ENCODE data around the gene RIPOR1. TPM values are rescaled to one million over a fixed set of nuclear protein-coding genes. Genes with fewer than 3 reads are reported as not detected.

RIPOR1 gene
- total RNA-seq, 1 donor from 2014 or later: 191 TPM

- TF ChIP-seq, protein P1, sequence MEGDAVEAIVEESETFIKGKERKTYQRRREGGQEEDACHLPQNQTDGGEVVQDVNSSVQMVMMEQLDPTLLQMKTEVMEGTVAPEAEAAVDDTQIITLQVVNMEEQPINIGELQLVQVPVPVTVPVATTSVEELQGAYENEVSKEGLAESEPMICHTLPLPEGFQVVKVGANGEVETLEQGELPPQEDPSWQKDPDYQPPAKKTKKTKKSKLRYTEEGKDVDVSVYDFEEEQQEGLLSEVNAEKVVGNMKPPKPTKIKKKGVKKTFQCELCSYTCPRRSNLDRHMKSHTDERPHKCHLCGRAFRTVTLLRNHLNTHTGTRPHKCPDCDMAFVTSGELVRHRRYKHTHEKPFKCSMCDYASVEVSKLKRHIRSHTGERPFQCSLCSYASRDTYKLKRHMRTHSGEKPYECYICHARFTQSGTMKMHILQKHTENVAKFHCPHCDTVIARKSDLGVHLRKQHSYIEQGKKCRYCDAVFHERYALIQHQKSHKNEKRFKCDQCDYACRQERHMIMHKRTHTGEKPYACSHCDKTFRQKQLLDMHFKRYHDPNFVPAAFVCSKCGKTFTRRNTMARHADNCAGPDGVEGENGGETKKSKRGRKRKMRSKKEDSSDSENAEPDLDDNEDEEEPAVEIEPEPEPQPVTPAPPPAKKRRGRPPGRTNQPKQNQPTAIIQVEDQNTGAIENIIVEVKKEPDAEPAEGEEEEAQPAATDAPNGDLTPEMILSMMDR (IDR thresholded peaks at IDR 0.05; ENCODE audit: partially characterized antibody, unreplicated experiment): no peak
- peaks cover 22% of the 10 kb centered on the region for H3K27me3 Mint-ChIP-seq (ENCODE audit: unreplicated experiment)
- DNase-seq: no peak
- no peak overlapping the region for H3K27ac Mint-ChIP-seq (ENCODE audit: unreplicated experiment)
- no peak overlapping the region for H3K4me3 Mint-ChIP-seq (ENCODE audit: unreplicated experiment)
- H3K9me3 Mint-ChIP-seq (ENCODE audit: unreplicated experiment): peaks cover 9% of the 10 kb centered on the region
- peaks cover 13% of the 10 kb centered on the region for H3K36me3 Mint-ChIP-seq (ENCODE audit: unreplicated experiment)
- H3K4me1 Mint-ChIP-seq (ENCODE audit: low read depth, unreplicated experiment): peaks cover 3% of the 10 kb centered on the region
Measured at GRCh38 chr16:67545665-67546024, 17.0 kb downstream of the RIPOR1 start.

GRCh38 chr16:67546091-67546501, 17.5 kb downstream of the RIPOR1 start:
- H3K4me1 Mint-ChIP-seq (ENCODE audit: low read depth, unreplicated experiment): peaks cover 3% of the 10 kb centered on the region
- peaks cover 8% of the 10 kb centered on the region for H3K36me3 Mint-ChIP-seq (ENCODE audit: unreplicated experiment)
- peaks cover 7% of the 10 kb centered on the region for H3K9me3 Mint-ChIP-seq (ENCODE audit: unreplicated experiment)
- H3K27me3 Mint-ChIP-seq (ENCODE audit: unreplicated experiment): peaks cover 20% of the 10 kb centered on the region
- no peak overlapping the region for H3K4me3 Mint-ChIP-seq (ENCODE audit: unreplicated experiment)
- H3K27ac Mint-ChIP-seq (ENCODE audit: unreplicated experiment): no peak overlapping the region
- DNase-seq: no peak
- TF ChIP-seq, protein P1 (IDR thresholded peaks at IDR 0.05; ENCODE audit: partially characterized antibody, unreplicated experiment): no peak

GRCh38 chr16:67546761-67547422, 18.3 kb downstream of the RIPOR1 start:
- Mint-ChIP-seq H3K4me1 (ENCODE audit: low read depth, unreplicated experiment) (peaks cover 5% of the 10 kb centered on the region), H3K36me3 (ENCODE audit: unreplicated experiment) (peaks cover 6% of the 10 kb centered on the region), H3K27me3 (ENCODE audit: unreplicated experiment) (peaks cover 23% of the 10 kb centered on the region), H3K4me3 (ENCODE audit: unreplicated experiment) (no peak overlapping the region), H3K9me3 (ENCODE audit: unreplicated experiment) (peaks cover 9% of the 10 kb centered on the region), H3K27ac (ENCODE audit: unreplicated experiment) (peak overlapping the region; percentile 20)
- TF ChIP-seq, protein P1 (IDR thresholded peaks at IDR 0.05; ENCODE audit: partially characterized antibody, unreplicated experiment): peak; percentile 96
- DNase-seq: peak; percentile 89

DNA sequence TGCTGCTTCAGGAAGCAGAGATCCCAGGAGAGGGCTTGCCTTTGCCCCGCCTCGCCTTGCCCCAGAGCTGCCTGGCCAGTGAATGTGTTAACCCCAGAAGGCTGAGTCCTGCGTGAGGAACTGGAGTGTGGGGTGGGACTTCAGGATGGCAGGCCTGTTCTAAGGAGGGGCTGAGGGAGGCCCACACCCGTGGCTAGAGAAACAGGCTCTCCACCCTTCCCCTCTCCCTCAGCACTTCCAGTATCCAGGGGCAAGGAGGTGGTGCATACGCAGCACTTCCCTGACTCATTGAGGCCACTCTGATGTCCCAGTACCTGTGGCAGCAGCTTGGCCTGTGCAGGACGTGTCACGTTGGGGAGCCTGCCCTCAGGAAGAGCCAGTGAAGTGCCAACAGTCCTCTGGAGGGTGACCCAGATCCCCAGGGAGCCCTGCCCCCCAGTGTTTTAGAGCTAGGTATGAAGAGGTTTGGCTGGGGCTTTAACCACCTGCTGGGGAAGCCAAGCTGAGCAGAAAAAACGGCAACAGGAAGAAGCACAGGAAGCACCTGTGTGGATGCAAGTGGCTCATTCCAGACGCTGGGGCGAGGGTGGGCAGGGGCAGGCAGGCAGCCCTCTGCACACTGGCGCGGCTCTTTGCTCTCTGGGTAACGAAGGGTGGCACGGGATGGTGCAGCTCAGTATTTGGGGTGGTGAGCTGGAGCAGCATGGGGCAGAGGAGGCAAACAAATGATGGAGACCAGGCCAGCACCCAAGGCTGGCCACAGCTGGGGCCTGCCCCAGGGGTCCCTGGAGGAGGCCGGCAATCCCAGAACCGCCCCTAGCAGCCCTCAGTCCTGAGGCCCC, 19.0 kb downstream of the RIPOR1 start:
- H3K9me3 Mint-ChIP-seq (ENCODE audit: unreplicated experiment): peaks cover 13% of the 10 kb centered on the region
- TF ChIP-seq, protein P1 (IDR thresholded peaks at IDR 0.05; ENCODE audit: partially characterized antibody, unreplicated experiment): no peak
- peaks cover under 1% of the 10 kb centered on the region for H3K36me3 Mint-ChIP-seq (ENCODE audit: unreplicated experiment)
- no peak overlapping the region for H3K27ac Mint-ChIP-seq (ENCODE audit: unreplicated experiment)
- peaks cover 19% of the 10 kb centered on the region for H3K27me3 Mint-ChIP-seq (ENCODE audit: unreplicated experiment)
- peaks cover 11% of the 10 kb centered on the region for H3K4me1 Mint-ChIP-seq (ENCODE audit: low read depth, unreplicated experiment)
- DNase-seq: no peak
- no peak overlapping the region for H3K4me3 Mint-ChIP-seq (ENCODE audit: unreplicated experiment)

All from glutamatergic neuron (in vitro differentiated cells).